ENCODE measurements around the gene TRABD2B.

GRCh38 chr1:48038270-48038767 is 41.1 kb upstream of the TRABD2B start:
- TF ChIP-seq SMC3 (IDR thresholded peaks at IDR 0.05; ENCODE audit: low read depth, low read length) (no peak), CTCF (conservative IDR thresholded peaks at IDR 0.05; ENCODE audit: low read depth, low read length) (no peak)
